SK-N-MC (cell line): ENCODE results near the gene PTPRM.

Source experiments
- EZH2 ChIP-seq: fragments of 200-600 bp; sonication (generic); IDR thresholded peaks from one replicate; pipeline ENCODE4 v1.6.1; 2017; ENCODE audit warnings: antibody characterized with exemption
- FOXP2 ChIP-seq: optimal IDR thresholded peaks from 2 replicates; pipeline ENCODE3; 2011; ENCODE audit warnings: mild to moderate bottlenecking, moderate library complexity; ENCODE audit not compliant: insufficient read depth; ENCODE audit errors: extremely low read length, control extremely low read depth
- POLR2AphosphoS5 ChIP-seq: IDR thresholded peaks from 2 replicates; pipeline ENCODE4 v1.6.1; 2012; ENCODE audit warnings: mild to moderate bottlenecking, low read depth, low read length, borderline replicate concordance

DNA sequence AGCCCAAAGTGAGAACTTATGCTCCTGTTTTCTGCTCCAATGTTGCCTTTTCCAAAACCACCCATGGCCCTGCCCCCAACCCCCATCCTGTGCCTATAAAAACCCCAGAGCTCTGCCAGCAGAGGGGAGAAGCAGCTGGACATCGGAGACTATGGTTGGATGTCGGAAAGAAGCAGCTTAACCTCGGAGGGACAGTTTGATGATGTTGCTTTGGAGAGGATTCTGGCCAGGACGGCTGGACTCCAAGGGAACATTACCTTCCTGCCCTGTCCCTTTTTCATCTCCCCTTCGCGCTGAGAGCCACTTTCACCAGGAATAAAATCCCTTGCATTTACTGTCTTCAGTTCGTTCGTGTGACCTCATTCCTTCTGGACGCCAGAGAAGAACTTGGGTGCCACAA lies 158.4 kb downstream of the PTPRM start:
- TF ChIP-seq POLR2AphosphoS5: no peak
- TF ChIP-seq EZH2: no peak
- no peak for TF ChIP-seq FOXP2
